DMS114 treated with DMSO at 0.1 percent for 48 hours (cell line): ENCODE measurements around the gene LAMA4.

Experiments used
- DNase-seq: peaks from one replicate; lab custom pipeline; 2025; ENCODE audit not compliant: unreplicated experiment; lab: John Stamatoyannopoulos, UW

LAMA4 gene

DNA sequence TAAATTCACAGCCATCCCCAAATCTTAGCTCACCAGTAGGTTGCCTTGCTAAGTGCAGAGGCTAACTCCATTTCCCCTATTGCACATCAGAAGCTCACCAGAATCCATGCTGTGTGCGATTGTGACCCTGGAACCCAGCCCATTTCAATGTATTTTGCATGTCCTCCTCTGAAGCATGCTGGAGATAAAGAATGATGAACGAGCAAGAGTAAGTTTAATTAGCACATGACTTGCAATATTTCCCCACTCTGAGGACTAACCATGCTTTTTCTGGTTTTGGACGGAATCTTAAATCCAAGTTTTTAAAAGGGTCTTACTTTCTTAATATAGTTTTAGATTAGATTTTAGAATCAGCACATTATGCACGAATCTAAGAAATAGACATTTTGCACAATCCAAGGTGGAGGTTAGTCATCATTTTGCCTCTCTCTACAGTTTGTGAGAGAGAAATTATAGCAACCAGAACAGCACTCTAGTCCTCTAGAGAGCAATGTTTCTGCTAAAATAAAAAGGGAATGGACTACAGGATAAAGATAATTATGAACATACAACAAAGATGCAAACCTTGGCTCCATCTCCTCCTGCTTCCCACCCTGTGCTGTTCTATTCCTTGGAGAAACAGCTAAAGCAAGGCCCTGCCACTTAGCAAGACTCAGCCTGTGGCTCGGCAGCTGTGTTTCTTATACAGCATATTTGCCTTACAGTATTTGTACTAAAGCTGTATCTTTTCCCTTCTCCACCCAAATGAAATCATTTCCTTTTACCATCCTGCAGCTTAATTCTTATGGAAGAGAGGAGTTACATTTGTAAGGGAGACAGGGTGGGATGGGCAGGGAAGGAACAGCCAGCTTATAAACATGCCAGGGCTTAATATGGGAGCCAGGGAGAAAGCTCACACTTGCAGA, 24.9 kb upstream of the LAMA4 start:
- DNase-seq, result no peak

DNA sequence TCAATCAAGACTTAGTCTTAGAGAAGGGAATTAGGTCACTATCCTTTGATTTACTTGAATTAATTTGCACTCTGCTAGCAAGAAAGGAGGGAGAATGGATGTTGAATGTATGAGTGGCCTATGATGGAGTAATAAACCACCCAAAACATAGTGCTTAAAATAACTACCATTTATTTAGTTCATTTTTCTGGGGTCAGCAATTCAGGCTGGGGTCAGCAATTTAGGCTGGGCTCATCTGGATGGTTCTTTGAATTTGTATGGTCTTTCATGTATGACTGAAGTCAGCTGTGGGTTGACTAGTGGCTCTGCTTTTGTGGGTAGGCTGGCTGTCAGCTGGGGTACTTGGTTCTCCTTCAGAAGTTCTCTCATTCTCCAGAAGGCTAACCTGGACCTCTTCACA, 21.0 kb upstream of the LAMA4 start:
- DNase-seq, result no peak

DNA sequence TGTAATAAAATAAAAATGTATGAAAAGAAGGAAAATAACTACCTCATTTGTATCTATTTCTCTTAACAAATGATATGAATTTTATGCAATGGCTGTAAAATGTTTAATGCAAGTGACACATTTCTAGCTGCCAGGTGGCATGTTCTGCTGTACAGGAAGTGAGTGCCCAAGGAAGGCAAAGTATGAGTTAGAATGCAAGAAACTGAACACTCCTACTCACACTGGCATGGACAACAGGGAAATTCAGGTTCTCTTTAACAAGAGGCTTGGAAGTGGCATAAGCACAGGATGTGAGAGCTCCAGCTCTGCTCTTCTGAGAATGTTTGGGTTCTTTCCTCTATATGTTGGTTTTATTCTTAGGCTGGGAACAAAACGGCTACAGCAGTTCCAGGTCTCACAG, 20.4 kb upstream of the LAMA4 start:
- no peak for DNase-seq

DNA sequence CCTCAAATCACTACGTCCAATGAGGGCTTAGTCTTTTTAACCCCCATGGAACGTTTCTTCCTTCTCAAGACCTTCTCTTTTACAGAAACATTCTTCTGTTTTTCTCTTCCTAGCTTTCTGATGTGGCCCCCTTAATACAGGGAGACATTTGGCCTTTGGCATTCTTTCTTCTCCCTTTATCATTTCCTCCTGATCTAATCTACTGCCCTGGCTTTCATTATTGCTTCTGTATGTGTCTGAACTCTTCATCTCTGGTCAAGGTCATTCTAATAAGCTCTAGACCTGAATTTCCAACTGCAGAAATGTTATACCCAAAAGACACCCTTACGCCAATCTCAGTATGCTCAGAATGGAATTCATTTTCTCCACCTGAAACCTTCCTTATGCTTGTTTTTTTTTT, 18.4 kb upstream of the LAMA4 start:
- DNase-seq, result no peak

DNA sequence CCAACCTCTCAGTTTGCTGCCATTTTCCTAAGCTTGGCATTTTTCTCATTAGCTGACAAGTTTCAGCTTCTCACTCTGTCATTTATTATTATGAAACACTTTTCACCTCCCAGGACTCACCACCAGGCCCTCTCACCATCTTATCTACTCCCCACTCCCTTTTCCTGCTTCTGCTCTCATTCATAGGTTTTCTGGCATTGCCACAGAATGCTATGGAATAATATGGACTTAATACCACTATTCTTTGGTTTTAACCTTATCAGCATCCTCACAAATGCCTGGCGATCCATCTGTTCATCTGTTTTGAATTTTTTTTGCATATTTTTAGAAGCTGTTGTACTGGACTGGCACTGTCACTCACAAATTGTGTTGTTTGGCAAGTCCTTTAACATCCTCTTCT, 16.4 kb upstream of the LAMA4 start:
- no peak for DNase-seq

DNA sequence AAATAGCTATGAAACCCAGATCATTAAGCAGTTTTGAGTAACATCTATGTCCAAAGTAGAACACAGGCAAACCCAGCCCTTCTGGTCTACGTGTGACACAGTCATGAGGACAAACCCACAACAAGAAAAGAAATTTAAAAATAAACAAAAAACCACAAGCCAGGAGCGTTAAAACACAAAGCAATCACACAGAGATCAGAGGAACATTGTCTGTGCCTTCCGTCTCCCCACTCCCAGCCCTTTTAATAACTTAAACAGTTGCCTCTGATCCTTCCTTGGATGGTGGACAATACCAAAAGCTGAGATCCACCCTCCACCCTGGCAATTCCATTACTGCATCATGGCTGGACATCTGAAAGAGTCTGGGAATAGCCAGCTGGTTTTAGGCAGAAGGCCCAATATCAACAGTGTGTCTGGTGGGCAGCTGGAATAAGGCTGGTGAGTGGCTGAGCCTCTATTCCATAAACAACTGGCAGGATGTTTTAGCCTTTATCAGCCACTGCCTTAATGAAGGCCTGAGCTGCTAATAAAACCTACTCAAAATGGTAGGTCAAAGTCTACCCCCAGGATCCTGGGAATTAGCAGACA, 15.7 kb upstream of the LAMA4 start:
- no peak for DNase-seq

DNA sequence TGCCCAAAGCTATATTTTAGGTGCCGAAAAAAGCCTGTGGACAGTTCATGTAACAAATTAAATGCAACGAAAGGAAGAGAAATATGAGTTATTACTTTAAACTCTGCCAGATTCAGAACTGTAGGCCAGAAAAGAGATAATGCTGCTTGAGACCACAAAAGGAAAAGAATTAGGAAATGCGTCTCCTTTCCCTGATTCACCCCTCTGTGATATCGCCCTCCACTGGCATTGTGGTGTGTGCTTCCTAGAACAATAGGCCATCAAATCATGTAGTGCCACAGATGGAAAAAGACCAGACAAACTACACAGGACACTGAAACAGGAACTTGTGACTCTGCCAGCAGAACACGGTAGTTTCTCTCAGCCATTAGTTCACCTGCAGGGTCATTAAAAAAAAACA, 14.7 kb upstream of the LAMA4 start:
- DNase-seq, result no peak

DNA sequence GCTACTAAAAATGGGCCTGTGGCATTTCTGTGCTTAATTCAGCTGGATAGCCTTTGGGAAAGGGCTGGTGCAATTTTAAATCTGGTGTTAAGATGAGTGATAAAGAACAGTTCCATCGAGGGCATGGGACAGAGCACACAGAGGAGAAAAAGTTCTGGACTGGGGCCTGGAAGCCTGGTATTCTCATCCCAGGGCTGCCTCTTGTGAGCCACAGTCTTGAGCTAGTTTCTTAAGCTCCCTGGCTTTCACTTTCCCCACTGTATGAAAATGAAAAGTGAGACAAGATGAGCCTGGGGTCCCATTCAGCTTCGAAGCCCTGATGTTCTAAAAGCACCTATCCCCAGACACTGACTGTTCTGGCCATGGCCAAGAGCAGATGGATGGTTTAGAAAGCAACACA, 14.3 kb upstream of the LAMA4 start:
- DNase-seq, result no peak

DNA sequence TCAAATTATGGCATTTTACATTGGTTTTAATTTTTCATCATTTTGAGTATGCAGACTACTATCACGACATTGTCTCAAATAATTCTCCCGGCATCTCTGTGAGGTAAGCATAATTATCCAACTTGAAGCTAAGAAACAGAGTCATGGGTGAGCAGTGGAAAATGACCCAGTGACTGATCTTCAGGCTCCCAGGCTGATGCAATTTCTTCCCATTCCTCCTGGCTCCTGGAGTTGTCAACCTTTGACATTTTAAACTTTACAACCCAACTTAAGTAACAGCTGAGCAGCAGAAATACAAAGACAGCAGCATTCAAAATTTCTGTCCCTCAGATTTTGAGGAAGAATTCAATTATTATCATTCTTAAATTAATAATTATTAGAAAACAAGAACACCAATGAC, 13.7 kb upstream of the LAMA4 start:
- no peak for DNase-seq

DNA sequence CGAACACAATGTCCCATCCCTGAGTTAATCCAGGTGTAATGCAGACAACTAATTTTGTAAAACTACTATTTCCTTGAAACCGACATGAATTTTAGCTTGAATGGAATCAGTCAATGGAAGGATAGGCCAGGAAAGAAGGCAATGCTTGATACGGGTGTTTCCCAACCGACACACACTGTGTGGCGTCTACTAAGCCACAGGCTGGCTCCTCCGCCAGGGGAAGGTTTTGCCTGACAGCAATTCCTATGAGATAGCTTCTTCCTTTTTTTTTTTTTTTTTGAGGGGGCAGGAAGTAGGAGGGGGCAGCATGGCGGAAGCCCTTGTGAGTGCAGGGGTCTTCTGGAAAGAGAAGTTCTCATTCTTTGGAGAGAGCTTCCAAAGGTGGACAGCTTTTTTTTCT, 12.0 kb upstream of the LAMA4 start:
- DNase-seq, result no peak

DNA sequence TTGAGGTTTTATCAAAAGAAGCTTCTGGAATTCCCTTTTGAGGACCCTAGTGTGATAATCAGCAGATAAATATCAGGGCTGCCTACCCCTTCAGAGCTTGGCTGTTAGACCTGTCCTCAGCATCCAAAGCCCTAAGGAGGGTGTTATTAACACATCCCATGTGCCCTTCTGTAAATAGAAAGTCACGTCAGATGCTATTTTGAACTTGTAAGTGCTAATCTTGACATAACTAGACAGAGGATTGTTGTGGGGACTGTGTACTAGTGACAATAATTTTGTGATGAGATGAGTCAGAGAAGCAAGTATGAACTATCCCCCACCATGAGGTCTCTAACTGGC, 4.9 kb upstream of the LAMA4 start:
- no peak for DNase-seq

DNA sequence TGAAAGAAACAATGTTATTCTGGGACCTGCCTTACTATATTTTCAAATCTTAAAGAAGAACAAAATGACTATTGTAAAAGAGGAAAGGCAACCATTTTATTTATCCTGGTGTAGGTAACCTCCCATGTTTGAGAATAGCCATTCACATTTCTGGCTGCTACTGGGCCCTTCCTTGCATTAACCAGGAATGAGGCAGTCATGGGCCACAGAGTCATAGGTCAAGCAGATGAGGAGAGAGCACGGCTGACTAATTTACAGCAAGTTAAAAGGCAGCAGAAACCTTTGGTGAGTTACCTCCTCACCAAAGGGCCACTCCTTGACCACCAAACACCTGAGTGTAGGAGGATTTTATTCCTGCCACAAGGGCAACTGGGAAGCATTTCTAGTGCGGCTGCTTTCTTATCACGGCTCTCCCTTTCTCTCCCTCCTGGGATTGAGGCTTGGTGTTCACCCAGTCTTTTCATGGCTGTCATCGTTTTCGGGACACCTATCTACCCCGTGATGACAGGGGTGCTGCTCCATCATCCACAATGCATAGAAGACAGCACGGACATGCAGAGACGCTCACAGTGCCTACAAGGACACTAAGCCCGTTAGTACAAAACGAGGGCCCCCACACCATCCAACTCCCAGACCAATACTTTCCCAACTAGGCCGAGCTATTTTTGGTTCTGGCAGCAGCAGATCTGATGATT, 4.4 kb upstream of the LAMA4 start:
- no peak for DNase-seq

DNA sequence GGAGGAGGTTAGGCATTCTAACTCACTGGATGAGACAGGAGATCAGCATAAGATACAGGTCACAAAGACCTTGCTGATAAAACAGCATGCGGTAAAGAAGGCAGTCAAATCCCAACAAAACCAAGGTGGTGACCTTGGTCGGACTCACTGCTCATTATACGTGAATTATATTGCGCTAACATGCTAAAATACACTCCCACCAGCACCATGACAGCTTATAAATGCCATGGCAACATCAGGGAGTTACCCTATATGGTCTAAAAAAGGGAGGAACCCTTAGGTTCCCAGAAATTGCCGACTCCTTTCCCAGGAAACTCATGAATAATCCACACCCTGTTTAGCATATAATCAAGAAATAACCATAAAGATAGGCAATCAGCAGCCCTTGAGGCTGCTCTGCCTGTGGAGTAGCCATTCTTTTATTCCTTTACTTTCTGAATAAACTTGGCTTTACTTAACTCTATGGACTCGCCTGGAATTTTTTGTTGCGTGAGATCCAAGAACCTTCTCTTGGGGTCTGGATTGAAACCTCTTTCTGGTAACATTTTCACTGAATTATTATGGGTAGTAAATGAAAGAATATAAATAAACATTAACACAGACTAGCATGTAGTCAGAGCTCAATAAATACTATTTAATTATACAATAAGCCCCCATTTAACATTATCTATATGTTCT, 3.0 kb upstream of the LAMA4 start:
- DNase-seq, result no peak

DNA sequence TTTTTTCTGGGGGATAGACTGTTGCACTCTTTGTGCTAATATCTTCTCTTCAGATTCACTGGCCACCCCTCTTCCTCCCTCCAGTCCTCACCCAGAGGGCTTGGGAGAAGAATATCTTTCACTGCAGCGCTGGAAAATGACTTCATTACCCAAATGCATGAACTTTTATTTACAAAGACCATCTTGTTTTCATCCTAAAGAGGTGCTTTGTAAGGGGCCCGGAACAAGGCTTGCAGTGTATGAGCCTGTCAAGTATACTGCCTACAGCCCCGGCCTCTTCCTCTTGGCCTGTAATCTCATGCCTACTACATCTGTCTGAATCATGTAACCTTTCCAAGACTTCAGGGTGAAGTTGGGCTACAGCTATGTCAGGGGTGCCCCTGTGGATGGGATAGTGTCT, 554 bp upstream of the LAMA4 start:
- DNase-seq, result no peak

DNA sequence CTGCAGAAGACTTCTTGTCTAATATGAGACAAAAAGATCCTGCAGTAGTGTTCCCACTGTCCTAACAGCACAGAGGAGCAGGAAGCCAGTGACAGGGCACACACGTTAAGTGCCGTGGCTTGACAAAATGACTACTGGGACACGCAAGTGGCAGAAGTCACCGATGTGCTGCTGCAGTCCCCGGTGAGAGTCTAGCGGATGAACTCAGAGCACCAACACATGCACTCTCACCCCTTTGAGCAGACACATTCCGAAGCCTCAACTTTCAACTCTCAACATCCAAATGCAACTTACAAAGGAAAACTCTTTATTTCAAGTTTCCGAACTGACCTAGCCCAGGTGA, 898 bp downstream of the LAMA4 start:
- no peak for DNase-seq

DNA sequence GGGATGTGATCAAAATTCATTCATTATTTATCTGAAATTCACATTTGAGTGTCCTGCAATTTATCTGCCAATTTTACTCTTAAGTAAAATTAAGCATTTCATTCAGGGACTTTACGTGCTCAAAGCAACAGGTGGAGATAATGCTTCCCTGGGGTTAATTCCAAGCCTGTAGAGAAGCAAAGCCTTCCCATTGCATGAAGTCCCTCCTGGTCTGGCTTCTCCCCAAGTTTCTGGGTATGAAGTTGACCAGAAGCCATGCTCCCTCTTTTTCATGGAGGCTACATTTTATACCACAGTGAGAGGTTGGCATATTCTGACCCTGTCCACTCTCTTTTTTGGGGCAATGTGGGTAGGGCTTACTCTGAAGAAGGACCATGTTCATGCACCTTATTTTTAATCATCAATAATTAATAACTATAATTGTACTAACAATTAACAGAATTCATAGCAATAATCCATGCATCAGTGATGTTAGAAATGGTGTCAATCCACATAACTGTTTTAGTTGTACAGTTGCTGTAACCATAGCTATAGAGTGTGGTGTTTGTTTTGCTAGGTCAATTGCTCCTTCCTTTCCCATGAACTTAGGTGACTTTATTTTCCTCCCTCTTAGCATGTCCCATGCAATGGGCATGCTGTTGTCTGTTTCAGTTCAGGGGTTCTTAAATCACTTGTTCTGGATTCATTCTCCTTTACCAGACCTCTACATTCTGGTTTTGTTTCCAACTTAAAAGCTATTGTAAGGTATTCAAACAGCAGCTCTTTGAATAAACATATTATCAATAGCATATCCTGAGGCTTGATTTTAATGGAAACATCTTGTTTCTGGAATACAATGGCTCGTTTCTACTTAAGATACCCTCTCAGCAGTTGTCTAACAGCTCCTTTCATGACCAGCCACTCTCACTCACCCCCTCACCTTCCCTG, 1.5 kb downstream of the LAMA4 start:
- no peak for DNase-seq

DNA sequence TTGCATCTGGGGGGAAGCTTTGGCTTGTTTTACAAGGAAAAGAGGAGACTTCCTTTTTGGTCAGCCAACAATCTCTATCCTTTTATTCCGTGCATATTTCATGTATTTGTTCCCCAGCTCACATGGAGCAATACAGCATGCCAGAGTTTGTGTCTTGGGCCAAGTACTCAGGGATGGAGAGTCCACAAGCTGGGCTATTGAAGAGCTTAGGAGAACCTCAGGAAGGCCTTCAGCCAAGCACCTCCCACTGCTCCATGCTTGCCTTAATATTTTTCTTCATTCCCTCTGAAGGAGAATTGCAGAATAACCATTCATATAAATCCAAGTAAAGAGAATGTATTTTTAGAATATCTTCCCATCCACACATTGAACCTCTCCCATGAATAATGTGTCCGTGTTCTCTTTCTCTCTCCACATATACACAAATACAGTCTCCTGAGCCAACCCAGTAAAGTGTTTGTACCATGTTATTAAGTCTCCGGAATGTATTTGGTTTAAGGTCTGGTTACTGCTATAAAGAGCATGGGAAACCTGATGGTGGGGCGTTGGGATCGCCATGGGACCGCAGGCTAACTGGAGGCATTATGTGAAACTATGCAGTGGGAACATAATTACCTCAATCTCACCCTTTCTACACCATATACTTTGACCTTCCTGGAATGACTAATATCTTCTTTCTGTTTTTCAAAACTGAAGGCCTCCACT, 3.0 kb downstream of the LAMA4 start:
- no peak for DNase-seq

DNA sequence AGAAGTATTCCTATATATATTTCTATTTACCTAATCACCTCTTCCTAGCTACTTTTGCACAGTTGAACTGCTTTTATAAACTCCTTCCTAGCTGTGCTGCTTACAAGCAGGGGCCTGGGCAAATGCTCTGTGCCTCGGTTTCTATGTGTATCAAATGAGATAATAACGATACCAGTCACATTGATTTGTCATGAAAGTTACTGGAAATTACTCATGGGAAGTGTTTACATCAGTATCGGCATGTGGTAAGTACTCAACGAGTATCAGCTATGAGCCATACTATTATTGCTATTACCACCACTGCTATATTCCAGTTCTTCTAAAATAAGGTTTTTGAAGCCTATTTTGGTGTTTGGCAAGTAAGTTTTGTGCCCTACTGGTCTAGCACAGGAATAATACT, 4.9 kb downstream of the LAMA4 start:
- no peak for DNase-seq

DNA sequence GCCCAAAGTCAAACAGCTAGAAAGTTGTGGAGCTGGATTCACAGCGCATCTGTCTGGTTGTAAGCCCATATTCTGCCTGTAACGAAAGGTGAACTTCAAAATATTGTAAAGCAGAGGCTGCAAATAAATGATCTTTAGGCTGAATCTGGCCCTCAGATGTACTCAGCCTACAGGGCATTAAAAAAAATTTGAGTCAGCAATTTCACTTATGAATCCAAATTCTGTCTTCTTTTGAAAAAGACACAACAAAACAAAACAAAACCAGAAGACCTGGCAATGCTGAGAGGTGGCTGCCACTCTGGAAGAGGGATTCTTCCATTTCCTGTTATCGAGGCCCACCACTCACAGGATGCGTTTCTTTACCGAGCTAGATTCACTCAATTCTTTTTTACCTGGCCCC, 7.1 kb downstream of the LAMA4 start:
- no peak for DNase-seq

DNA sequence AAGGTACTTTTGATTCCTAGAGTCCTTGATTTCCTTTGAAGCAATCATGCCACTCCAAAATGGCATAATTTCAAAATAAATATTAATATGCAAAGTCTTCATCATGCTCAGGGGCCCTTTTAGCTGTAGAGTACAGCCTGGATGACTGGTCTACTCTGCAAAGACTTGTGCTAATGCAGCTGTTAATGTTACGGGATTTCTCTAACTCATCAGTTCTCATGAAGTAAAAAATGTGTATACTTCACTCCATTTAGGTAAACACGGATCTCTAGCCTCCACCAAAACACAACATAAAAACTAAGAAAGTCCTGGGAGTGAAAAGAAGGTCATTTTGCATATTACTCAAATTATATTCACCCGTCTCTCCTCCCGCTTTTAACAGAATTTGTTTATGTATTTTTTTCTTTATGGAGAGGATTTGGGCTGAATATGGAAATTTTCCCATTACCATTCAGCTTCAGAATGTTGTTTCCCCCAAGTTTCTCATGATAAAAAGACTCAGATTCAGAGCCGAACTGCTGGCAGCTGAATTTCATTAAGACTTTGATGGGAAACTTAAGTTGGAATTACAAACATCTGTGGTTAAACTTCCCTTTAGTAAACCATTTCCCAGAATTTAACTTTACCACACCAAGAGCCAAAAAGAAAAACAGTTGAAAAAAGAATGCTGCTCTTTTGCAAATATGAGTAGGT, 8.7 kb downstream of the LAMA4 start:
- DNase-seq, result no peak
